HG03565 (cell line): Measurements from ENCODE around the gene CYP2D6.
"Not testable (repeated sequence)": the region's sequence is repeated elsewhere in the genome, so short reads cannot be mapped to it uniquely, and the experiment has no call there.

Experiments used
- ATAC-seq: cut with Tn5 transposase; IDR thresholded peaks from one replicate; pipeline ENCODE4 v1.9.1; 2021; ENCODE audit warnings: mild to moderate bottlenecking, moderate library complexity; ENCODE audit not compliant: unreplicated experiment

The CYP2D6 gene

DNA sequence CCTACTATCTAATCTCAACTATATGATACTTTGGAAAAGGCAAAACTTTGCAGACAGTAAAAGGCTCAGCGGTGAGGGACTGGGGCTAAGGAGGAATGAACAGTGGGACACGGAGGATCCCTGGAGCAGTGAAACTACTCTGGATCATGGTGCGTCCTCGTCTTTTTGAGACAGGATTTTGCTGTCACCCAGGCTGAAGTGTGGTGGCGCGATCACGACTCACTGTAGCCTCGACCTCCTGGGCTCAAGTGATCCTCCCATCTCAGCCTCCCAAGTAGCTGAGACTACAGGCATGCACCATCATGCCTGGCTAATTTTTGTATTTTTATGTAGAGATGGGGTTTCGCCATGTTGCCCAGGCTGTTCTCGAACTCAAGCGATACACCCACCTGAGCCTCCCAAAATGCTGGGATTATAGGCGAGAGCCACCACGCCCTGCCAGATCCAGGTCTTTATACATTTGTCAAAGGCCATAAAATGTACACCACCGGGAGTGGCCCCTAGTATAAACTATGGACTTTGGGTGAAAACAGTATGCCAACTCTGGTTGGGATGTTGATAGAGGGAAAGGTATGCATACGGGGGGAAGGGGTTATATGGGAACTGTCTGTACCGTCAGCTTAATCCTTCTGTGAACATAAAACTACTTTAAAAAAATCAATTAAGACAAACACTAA, 28.0 kb upstream of the CYP2D6 start:
- no peak for ATAC-seq

- ATAC-seq, result no peak
Observed at GRCh38 chr22:42156598-42156997, 26.0 kb upstream of the CYP2D6 start.

DNA sequence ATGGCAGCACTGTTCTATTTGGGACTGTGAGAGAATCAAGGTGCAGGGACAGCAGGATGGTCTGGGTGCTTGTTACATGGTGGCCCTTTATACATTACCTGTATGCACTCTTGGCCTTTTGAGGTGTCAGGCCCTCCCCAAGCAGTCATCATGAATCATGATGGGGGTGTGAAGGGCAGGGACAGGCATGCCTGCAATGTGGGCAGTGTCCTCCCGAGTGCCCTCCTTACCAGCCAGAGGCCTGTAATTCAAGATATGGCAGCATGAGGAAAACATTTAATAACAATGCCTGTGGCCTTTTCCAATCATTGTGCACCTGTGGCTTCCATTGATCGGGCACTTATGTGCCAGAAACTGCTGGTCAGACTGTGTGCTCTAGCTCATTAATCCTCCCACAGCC, 25.5 kb upstream of the CYP2D6 start:
- no peak for ATAC-seq

DNA sequence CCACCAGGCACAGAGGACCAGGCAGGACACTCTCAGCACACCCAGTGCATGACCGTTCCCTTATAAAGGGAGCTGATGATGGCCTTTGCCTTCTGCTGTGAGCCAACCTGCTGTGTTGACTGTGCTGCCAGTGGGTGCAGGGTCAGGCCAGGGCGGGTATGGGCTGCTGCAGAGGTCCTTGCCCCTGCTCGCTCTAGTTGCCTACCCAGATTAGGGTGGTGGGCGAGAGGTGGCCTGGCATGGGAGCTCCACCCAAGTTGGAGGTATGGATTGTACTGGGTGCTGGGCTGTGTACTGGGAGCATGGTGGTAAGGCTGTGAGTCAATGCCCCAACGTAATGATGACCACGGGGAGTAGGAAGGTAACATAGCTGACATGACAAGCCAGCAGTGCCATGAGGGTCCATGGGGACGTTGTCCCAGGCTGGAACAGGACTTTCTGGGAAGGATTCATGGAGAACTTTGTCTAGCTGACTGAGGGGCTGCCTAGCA, 24.5 kb upstream of the CYP2D6 start:
- no peak for ATAC-seq

DNA sequence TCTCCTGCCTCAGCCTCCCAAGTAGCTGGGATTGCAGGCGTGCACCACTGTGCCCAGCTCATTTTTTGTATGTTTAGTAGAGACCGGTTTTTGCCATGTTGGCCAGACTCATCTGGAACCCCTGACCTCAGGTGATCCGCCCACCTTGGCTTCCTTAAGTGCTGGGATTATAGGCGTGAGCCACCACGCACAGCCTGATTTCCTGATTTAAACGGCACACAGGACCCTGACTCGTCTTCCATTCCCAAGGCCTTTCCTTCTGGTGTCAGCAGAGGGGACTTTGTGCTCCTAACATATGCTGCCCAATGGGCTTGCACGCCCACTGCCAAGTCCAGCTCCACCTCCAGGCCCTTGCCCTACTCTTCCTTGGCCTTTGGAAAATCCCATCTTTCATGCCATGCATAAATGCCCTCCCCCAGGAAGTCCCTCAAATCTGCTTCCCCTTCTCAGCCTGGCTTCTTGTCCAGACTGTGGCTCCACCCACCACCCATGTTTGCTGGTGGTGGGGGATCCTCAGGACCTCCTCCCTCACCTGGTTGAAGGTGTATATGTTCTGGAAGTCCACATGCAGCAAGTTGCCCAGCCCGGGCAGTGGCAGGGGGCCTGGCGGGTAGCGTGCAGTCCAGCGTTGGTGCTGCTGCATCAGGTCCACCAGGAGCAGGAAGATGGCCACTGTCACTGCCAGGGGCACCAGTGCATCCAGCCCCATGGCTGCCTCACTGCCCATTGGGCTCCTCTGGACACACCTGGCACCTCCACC, 23.9 kb upstream of the CYP2D6 start:
- ATAC-seq, result no peak

DNA sequence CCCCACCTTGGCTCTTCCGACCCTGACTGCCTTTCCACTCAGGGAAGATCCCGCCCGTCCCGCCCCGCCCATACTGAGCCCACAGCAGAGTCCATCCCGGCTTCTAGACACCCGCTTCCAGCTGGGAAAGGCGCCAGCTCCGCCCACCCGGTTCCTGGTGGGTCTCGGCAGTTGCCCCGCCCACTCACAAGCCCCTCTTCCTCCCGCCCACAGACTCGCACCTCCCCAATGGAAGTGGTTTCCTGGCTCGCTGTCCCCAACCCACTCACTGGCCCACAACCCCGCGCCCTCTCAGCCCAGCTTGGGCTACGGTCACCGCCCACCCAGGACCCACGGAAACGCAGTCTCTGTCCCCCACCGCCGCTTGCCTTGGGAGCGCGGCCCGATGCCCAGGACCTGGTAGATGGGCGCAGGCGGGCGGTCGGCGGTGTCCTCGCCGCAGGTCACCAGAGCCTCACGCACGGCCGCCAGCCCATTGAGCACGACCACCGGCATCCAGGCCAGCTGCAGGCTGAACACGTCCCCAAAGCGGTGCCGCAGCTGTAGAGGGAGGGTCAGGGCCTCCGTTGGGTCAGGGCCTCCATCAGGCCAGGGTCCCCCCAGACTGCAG, 22.2 kb upstream of the CYP2D6 start:
- no peak for ATAC-seq

DNA sequence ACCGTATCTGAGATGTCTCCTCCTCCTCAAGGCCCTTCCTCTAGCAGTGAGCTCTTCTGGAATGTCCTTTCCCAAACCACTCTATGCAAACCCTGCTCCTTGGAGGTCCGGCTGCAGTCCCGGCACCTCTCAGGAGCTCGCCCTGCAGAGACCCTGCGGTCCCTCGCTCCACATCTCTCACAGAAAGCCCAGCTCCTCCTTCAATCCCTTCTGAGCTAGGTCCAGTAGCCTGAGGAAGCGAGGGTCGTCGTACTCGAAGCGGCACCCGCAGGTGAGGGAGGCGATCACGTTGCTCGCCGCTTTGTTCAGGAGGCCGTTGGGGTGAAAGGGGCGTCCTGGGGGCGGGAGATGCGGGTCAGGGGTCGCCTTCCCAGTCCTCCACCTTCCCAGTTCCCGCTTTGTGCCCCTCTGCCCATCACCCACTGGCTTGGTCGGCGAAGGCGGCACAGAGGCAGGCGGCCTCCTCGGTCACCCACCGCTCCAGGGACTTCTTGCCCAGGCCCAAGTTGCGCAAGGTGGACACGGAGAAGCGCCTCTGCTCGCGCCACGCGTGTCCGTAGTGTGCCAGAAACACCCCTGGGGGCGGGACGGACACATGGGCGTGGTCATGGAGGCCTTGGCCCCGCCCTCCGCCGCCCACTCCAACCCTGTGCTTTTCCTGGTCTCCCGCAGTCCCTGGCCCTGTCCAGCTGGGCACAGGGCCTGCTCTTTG, 21.5 kb upstream of the CYP2D6 start:
- ATAC-seq, result no peak

DNA sequence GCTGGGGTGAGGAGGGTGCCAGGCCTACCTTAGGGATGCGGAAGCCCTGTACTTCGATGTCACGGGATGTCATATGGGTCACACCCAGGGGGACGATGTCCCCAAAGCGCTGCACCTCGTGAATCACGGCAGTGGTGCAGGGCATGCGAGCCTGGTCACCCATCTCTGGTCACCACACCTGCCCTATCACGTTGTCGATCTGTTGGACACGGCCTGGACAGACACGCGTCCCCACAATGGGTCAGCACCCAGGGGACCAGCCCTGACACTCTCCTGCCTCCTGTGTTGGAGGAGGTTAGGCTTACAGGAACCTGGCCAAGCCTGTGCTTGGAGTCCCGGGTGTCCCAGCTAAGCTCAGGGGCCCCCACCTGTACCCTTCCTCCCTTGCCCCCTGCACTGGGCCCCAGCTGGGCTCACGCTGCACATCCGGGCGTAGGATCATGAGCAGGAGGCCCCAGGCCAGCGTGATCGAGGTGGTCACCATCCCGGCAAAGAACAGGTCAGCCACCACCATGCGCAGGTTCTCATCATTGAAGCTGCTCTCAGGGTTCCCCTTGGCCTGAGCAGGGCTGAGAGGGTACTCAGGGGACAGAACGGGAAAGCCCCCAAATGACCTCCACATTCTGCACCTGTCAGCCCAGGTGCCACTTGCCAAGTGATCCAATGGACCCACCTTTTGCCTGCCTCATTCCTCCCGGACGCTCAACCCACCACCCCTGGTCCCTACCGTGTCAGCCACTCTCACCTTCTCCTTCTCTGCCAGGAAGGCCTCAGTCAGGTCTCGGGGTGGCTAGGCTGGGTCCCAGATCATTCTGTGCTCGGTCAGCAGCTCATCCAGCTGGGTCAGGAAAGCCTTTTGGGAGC, 20.3 kb upstream of the CYP2D6 start:
- ATAC-seq, result no peak

- ATAC-seq, result not testable (repeated sequence)
Observed at GRCh38 chr22:42149798-42150197, 19.2 kb upstream of the CYP2D6 start.

GRCh38 chr22:42145175-42145574, 14.6 kb upstream of the CYP2D6 start:
- no peak for ATAC-seq

DNA sequence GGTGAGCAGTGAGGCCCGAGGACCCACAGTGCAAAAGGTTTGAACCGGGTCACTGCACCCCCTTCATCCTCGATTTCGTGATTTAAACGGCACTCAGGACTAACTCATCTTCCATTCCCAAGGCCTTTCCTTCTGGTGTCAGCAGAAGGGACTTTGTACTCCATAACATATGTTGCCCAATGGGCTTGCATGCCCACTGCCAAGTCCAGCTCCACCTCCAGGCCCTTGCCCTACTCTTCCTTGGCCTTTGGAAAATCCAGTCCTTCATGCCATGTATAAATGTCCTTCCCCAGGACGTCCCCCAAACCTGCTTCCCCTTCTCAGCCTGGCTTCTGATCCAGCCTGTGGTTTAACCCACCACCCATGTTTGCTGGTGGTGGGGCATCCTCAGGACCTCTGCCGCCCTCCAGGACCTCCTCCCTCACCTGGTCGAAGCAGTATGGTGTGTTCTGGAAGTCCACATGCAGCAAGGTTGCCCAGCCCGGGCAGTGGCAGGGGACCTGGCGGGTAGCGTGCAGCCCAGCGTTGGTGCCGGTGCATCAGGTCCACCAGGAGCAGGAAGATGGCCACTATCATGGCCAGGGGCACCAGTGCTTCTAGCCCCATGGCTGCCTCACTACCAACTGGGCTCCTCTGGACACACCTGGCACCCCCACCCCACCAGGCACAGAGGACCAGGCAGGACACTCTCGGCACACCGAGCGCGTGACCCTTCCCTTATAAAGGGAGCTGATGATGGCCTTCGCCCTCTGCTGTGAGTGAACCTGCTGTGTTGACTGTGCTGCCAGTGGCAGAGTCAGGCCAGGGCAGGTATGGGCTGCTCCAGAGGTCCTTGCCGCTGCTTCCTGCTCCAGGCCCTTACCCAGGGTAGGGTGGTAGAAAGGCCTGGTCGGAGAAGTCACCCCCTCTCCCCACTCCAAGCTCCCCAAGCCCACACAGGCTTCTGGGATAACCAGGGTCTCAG, 13.5 kb upstream of the CYP2D6 start:
- not testable (repeated sequence) for ATAC-seq

DNA sequence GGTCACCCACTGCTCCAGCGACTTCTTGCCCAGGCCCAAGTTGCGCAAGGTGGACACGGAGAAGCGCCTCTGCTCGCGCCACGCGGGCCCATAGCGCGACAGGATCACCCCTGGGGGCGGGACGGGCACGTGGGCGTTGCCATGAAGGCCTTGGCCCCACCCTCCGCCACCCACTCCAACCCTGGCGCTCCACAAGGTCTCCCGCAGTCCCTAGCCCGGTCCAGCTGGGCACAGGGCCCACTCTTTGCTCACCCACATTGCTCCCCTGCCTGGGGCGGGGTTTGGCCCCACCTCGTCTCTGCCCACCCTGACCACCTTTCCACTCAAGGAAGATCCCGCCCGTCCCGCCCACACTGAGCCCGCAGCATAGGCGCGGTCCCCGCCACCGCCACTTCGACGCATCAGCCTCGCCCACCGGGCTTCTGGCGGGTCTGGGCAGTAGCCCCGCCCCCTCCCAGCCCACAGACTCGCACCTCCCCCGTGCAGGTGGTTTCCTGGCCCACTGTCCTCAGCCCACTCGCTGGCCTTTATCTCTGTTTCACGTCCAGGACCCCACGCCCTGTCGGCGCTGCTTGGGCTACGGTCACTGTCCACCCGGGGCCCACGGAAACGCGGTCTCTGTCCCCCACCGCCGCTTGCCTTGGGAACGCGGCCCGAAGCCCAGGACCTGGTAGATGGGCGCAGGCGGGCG, 12.3 kb upstream of the CYP2D6 start:
- no peak for ATAC-seq

DNA sequence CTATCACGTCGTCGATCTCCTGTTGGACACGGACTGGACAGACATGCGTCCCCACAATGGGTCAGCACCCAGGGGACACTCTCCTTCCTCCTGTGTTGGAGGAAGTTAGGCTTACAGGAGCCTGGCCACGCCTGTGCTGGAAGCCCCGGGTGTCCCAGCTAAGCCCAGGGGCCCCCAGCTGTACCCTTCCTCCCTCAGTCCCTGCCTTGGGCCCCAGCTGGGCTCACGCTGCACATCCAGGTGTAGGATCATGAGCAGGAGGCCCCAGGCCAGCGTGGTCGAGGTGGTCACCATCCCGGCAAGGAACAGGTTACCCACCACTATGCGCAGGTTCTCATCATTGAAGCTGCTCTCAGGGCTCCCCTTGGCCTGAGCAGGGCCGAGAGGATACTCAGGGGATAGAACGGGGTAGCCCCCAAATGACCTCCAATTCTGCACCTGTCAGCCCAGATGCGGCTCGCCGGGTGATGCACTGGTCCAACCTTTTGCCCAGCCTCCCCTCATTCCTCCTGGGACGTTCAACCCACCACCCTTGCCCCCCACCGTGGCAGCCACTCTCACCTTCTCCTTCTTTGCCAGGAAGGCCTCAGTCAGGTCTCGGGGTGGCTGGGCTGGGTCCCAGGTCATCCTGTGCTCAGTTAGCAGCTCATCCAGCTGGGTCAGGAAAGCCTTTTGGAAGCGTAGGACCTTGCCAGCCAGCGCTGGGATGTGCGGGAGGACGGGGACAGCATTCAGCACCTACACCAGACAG, 10.9 kb upstream of the CYP2D6 start:
- not testable (repeated sequence) for ATAC-seq

GRCh38 chr22:42140153-42140552, 9.5 kb upstream of the CYP2D6 start:
- not testable (repeated sequence) for ATAC-seq

- ATAC-seq, result not testable (repeated sequence)
Observed at GRCh38 chr22:42139508-42139907, 8.9 kb upstream of the CYP2D6 start.

GRCh38 chr22:42138972-42139371, 8.4 kb upstream of the CYP2D6 start:
- ATAC-seq, result no peak

DNA sequence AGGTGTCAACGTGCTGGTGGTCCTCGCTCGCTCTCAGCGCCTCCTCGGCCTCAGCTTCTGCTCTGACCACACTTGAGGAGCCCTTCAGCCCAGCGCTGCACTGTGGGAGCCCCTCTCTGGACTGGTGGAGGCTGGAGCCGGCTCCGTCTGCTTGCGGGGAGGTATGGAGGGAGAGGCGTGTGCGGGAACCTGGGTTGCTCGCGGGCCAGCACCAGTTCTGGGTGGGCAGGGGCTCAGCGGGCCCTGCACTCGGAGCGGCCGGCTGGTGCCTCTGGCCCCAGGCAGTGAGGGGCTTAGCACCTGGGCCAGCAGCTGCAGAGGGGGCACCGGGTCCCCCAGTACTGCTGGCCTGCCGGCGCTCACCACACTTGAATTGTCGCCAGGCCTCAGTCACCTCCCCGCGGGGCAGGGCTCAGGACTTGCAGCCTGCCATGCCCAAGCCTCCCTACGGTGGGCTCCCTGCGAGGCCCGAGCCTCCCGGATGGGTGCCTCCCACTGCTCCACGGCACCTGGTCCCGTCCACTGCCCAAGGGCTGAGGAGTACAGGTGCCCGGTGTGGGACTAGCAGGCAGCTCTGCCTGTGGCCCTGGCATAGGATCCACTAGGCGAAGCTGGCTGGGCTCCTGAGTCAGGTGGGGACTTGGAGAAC, 7.6 kb upstream of the CYP2D6 start:
- ATAC-seq, result no peak
